Pancreas (tissue), 10 donors: Measurements from ENCODE around the gene BCL2L1. TPM values are rescaled to one million over a fixed set of nuclear protein-coding genes. Genes with fewer than 3 reads are reported as not detected.

Source experiments
- ATAC-seq, 4 donors: fragments of 200-7000 bp; cut with Tn5 transposase; one replicate each; pipeline versions ENCODE4 v1.8.0 to v1.9.1; 2020; ENCODE audit warnings: mild to moderate bottlenecking in 4 of 4, moderate library complexity in 4 of 4
- DNase-seq, 6 donors: peaks; one replicate each; pipeline ENCODE4 v3.0.0-alpha.2; 2020
- FAIRE-seq: peaks from 2 replicates; lab custom pipeline; 2012; peaks lifted over from hg19 to GRCh38; lab: Jason Lieb, UNC
- H3K27ac ChIP-seq, 4 donors: fragments of 200-600 bp; sonication (generic); 1 replicate in 3 of 4; 2 replicates in 1 of 4; pipeline versions ENCODE4 v1.5.0 to v1.8.0; 2020
- H3K27me3 ChIP-seq, 4 donors: fragments of 200-600 bp; one replicate each; pipeline ENCODE4 v1.8.0; 2021
- H3K36me3 ChIP-seq, 3 donors: fragments of 200-600 bp; sonication (generic) in 1 of 3; one replicate each; pipeline versions ENCODE4 v1.5.0 to v1.8.0; 2020 to 2021
- H3K4me1 ChIP-seq, 3 donors: fragments of 200-600 bp; one replicate each; pipeline ENCODE4 v1.8.0; 2021
- H3K4me3 ChIP-seq, 4 donors: fragments of 200-600 bp; sonication (generic) in 2 of 4; one replicate each; pipeline versions ENCODE4 v1.5.0 to v1.8.0; 2020 to 2021
- H3K9me3 ChIP-seq, 4 donors: fragments of 200-600 bp; one replicate each; pipeline ENCODE4 v1.8.0; 2021
- whole genome bisulfite sequencing, 2 donors: extraction: QIAGEN DNeasy Blood & Tissue Kit; methylation state at CpG; one replicate each; pipeline ENCODE4 v1.1.7; 2013; 5-methylcytosine and 5-hydroxymethylcytosine counted together
- intact Hi-C, 3 donors: fragments of 100-400 bp; cut with DNase I; formaldehyde crosslinking; loops; one replicate each; pipeline versions ENCODE4 v1.11.1 to v1.14.2; 2022
- polyA plus RNA-seq, 2 donors: library from polyadenylated mRNA; stranded (reverse); fragments of 200-250 nt; gene quantifications; one replicate each; pipeline ENCODE4 v1.2.3, GENCODE V29; 2013
- total RNA-seq, 6 donors: library from RNA; stranded (reverse); fragmentation: NEBNext Ultra II Directional in 4 of 6; extraction: Animal tissue kit (Norgen Biotek cat#: 25700) in 4 of 6; gene quantifications; one replicate each; pipeline versions ENCODE4 v1.2.1 to v1.2.4, GENCODE V29; 2021 to 2023
- TF ChIP-seq, protein P1 (sequence below), 4 donors: fragments of 200-600 bp; sonication (generic) in 3 of 4; IDR thresholded peaks; one replicate each; pipeline versions ENCODE4 v1.5.0 to v1.8.0; 2021; ENCODE audit warnings: antibody characterized with exemption in 4 of 4
- donor health status: healthy with polysubstance abuse.
- donor health status: DM: no; HTN: no; CAD: no; lungs with moderate emphysema.
- donor health status: DM: no; HTN: no; CAD: no.
- donor health status: control.
- donor health status: control.
- donor health status: Bipolar disorder and iron deficiency.
- donor health status: DM: yes; HTN: yes; CAD: no.
- donor health status: DM: no; HTN: no; CAD: no.
- donor health status: DM: no; HTN: no; CAD: no.
- donor health status: DM: yes; HTN: yes; CAD: no.

BCL2L1 gene
- total and polyA plus RNA-seq, 8 donors = 27.3 to 59.8 (median 40.8) TPM

- Histone ChIP-seq H3K4me3 (no peak overlapping the region), H3K9me3 (no peaks in the 10 kb centered on the region), H3K27me3 (no peaks in the 10 kb centered on the region), H3K36me3 (no peaks in the 10 kb centered on the region), H3K4me1 (no peaks in the 10 kb centered on the region), H3K27ac (no peak overlapping the region)
- TF ChIP-seq, protein P1, sequence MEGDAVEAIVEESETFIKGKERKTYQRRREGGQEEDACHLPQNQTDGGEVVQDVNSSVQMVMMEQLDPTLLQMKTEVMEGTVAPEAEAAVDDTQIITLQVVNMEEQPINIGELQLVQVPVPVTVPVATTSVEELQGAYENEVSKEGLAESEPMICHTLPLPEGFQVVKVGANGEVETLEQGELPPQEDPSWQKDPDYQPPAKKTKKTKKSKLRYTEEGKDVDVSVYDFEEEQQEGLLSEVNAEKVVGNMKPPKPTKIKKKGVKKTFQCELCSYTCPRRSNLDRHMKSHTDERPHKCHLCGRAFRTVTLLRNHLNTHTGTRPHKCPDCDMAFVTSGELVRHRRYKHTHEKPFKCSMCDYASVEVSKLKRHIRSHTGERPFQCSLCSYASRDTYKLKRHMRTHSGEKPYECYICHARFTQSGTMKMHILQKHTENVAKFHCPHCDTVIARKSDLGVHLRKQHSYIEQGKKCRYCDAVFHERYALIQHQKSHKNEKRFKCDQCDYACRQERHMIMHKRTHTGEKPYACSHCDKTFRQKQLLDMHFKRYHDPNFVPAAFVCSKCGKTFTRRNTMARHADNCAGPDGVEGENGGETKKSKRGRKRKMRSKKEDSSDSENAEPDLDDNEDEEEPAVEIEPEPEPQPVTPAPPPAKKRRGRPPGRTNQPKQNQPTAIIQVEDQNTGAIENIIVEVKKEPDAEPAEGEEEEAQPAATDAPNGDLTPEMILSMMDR (IDR thresholded peaks at IDR 0.05) = no peak
- FAIRE-seq (no peak), ATAC-seq (no peak), DNase-seq (no peak)
- 60 to 66% methylated on average over 4 of the region's 4 CpGs for WGBS, 2 donors
- intact Hi-C loops = no loop called here
Measured at GRCh38 chr20:31643522-31643921, 79.1 kb downstream of the BCL2L1 start.

DNA sequence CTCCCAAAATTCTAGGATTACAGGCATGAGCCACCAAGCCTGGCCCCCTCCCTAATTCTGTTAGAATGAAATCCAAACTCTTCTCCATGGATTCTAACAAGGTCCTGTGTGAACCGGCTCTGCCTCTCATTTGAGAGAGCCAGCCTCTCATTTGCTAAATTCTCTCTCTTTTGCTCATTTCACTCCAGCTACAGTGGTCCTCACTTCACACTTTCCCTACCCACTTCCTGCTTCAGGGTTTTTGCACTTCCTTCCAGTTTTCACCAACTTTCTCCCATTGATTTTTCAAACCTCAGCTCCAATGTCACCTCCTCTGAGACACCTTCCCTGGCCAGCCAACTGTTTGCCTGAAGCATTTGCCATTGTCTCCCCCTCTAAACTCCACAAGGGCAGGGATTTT is 79.8 kb downstream of the BCL2L1 start:
- TF ChIP-seq, protein P1 (IDR thresholded peaks at IDR 0.05) = no peak
- Histone ChIP-seq H3K27ac (no peak overlapping the region), H3K9me3 (no peaks in the 10 kb centered on the region), H3K4me1 (no peaks in the 10 kb centered on the region), H3K4me3 (no peak overlapping the region), H3K27me3 (peaks cover 0 to 1% (median 0%) of the 10 kb centered on the region in 4 donors), H3K36me3 (no peaks in the 10 kb centered on the region)
- no peak for DNase-seq
- ATAC-seq = no peak
- FAIRE-seq = no peak
- intact Hi-C loops = no loop called here
- 69 to 88% methylated on average over 1 of the region's 1 CpG for WGBS, 2 donors

GRCh38 chr20:31641391-31641790 is 81.3 kb downstream of the BCL2L1 start:
- Histone ChIP-seq H3K9me3 (no peaks in the 10 kb centered on the region), H3K27ac (no peak overlapping the region), H3K36me3 (no peaks in the 10 kb centered on the region), H3K4me3 (no peak overlapping the region), H3K27me3 (peaks cover 0 to 6% (median 0%) of the 10 kb centered on the region in 4 donors), H3K4me1 (no peaks in the 10 kb centered on the region)
- 87 to 93% methylated on average over 5 to 6 of the region's 6 CpGs for WGBS, 2 donors
- FAIRE-seq = no peak
- DNase-seq = no peak
- intact Hi-C loops = no loop called here
- TF ChIP-seq, protein P1 (IDR thresholded peaks at IDR 0.05) = no peak
- no peak for ATAC-seq

GRCh38 chr20:31640259-31640658 is 82.4 kb downstream of the BCL2L1 start:
- Histone ChIP-seq H3K4me1 (no peaks in the 10 kb centered on the region), H3K27ac (no peak overlapping the region), H3K9me3 (no peaks in the 10 kb centered on the region), H3K27me3 (peaks cover 0 to 6% (median 0%) of the 10 kb centered on the region in 4 donors), H3K36me3 (no peaks in the 10 kb centered on the region), H3K4me3 (no peak overlapping the region)
- no peak for DNase-seq
- FAIRE-seq = no peak
- intact Hi-C loops = no loop called here
- TF ChIP-seq, protein P1 (IDR thresholded peaks at IDR 0.05) = no peak
- WGBS, 2 donors = 51 to 62% methylated on average over 3 of the region's 3 CpGs
- no peak for ATAC-seq

DNA sequence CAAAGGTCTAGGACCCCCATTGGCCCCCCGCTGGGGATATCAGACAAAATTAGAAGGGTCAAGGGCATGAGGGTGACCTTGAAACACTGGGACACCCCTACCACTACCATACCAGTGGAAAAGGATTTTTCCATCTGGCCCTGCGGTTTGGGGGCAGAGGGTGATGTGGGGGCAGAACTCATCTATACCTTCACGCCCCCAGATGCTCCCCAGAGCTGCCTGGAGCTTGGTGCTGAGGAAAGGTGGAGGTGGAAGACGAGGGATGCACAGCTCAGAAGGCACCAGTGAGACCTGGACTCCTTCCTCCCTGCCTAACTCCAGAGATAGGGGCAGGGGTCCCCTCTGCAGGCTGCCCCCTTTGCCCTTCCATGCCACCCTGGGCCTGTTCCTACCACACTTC is 83.9 kb downstream of the BCL2L1 start:
- H3K4me1 ChIP-seq = no peaks in the 10 kb centered on the region
- H3K27ac ChIP-seq = no peak overlapping the region
- H3K4me3 ChIP-seq = no peak overlapping the region
- H3K36me3 ChIP-seq = no peaks in the 10 kb centered on the region
- TF ChIP-seq, protein P1 (IDR thresholded peaks at IDR 0.05) = no peak
- DNase-seq (no peak), FAIRE-seq (no peak), ATAC-seq (no peak)
- WGBS, 2 donors = 66 to 74% methylated on average over 4 of the region's 4 CpGs
- H3K9me3 ChIP-seq = no peaks in the 10 kb centered on the region
- H3K27me3 ChIP-seq = peaks cover 0 to 6% (median 0%) of the 10 kb centered on the region in 4 donors
- intact Hi-C loops = no loop called here
